H1 (cell line): ENCODE results near the gene GRB7. TPM values are rescaled to one million over a fixed set of nuclear protein-coding genes. Genes with fewer than 3 reads are reported as not detected.

Source experiments
- CTCF ChIA-PET: fragments of 300-600 bp; sonication (Branson Sonifier 250); formaldehyde crosslinking; loops from one replicate; lab custom pipeline; 2021; ENCODE audit not compliant: partially characterized antibody; lab: Charles Lee
- POLR2A ChIA-PET: fragments of 300-600 bp; sonication (Branson Sonifier 250); formaldehyde crosslinking; loops from one replicate; lab custom pipeline; 2021; ENCODE audit warnings: inconsistent platforms; ENCODE audit not compliant: partially characterized antibody; lab: Charles Lee
- DNase-seq, 2 experiments: peaks; one replicate each; pipeline versions ENCODE4 v3.0.0 to v3.0.0-alpha.2; 2010 to 2022; ENCODE audit warnings: low spot score in 2 of 2, low read depth in 1 of 2, mixed read lengths in 1 of 2
- FAIRE-seq: peaks from 2 replicates; lab custom pipeline; 2011; peaks lifted over from hg19 to GRCh38; lab: Jason Lieb, UNC
- H2AFZ ChIP-seq: 2 replicates; pipeline ENCODE4 v1.8.1; 2012; ENCODE audit warnings: low read length, inconsistent platforms
- H2AK5ac ChIP-seq: 2 replicates; pipeline ENCODE4 v1.6.1; 2013; ENCODE audit warnings: low read depth, low read length
- H2BK120ac ChIP-seq: replicated peaks from 2 replicates; pipeline ENCODE3; 2013; ENCODE audit warnings: low read depth, low read length, inconsistent platforms
- H2BK12ac ChIP-seq: 2 replicates; pipeline ENCODE4 v1.6.1; 2013; ENCODE audit warnings: low read depth, low read length
- H2BK15ac ChIP-seq: 2 replicates; pipeline ENCODE4 v1.6.1; 2013; ENCODE audit warnings: low read length
- H2BK20ac ChIP-seq: 2 replicates; pipeline ENCODE4 v1.6.1; 2013; ENCODE audit warnings: low read length
- H2BK5ac ChIP-seq: 2 replicates; pipeline ENCODE4 v1.6.1; 2013; ENCODE audit warnings: low read depth, low read length
- H3K14ac ChIP-seq: 2 replicates; pipeline ENCODE4 v1.6.1; 2013; ENCODE audit warnings: inconsistent platforms; ENCODE audit not compliant: insufficient read length
- H3K18ac ChIP-seq: 2 replicates; pipeline ENCODE4 v1.6.1; 2013; ENCODE audit warnings: low read length; ENCODE audit errors: extremely low read depth
- H3K23ac ChIP-seq: 2 replicates; pipeline ENCODE4 v1.6.1; 2013; ENCODE audit warnings: inconsistent platforms; ENCODE audit not compliant: insufficient read length
- H3K23me2 ChIP-seq: 2 replicates; pipeline ENCODE4 v1.6.1; 2013; ENCODE audit warnings: low read depth, low read length
- H3K27ac ChIP-seq: 2 replicates; pipeline ENCODE4 v1.6.1; 2011; ENCODE audit warnings: low read depth, low read length, inconsistent platforms
- H3K27me3 ChIP-seq, 4 experiments: replicated peaks in 1 of 4; 1 replicate in 1 of 4; 2 replicates in 3 of 4; pipeline versions ENCODE4 v1.6.1 to v1.8.1; 2011 to 2013; ENCODE audit warnings: low read length in 3 of 4, mild to moderate bottlenecking in 3 of 4, inconsistent platforms in 2 of 4, mixed read lengths in 2 of 4, moderate library complexity in 1 of 4; ENCODE audit not compliant: control insufficient read depth in 3 of 4, insufficient read depth in 3 of 4; ENCODE audit errors: extremely low read depth in 1 of 4
- H3K36me3 ChIP-seq, 4 experiments: 2 replicates each; pipeline versions ENCODE4 v1.6.1 to v1.8.1; 2011 to 2013; ENCODE audit warnings: mild to moderate bottlenecking in 4 of 4, low read length in 3 of 4, moderate library complexity in 2 of 4, control low read depth in 1 of 4, inconsistent platforms in 1 of 4; ENCODE audit not compliant: insufficient read depth in 4 of 4, control insufficient read depth in 2 of 4
- H3K4ac ChIP-seq: replicated peaks from 2 replicates; pipeline ENCODE3; 2013; ENCODE audit warnings: low read length, low read depth, mixed read lengths, inconsistent platforms; ENCODE audit not compliant: insufficient read length
- H3K4me1 ChIP-seq, 4 experiments: replicated peaks in 1 of 4; 1 replicate in 1 of 4; 2 replicates in 3 of 4; pipeline versions ENCODE4 v1.6.1 to v1.8.1; 2011 to 2013; ENCODE audit warnings: low read length in 3 of 4, inconsistent platforms in 2 of 4, mixed read lengths in 1 of 4; ENCODE audit not compliant: insufficient read depth in 4 of 4, control insufficient read depth in 3 of 4
- H3K4me2 ChIP-seq, 2 experiments: 2 replicates each; pipeline versions ENCODE4 v1.6.1 to v1.8.1; 2011 to 2013; ENCODE audit warnings: low read depth in 2 of 2, low read length in 2 of 2, control low read depth in 1 of 2, inconsistent platforms in 1 of 2, mild to moderate bottlenecking in 1 of 2; ENCODE audit not compliant: insufficient read depth in 1 of 2
- H3K4me3 ChIP-seq, 4 experiments: fragments of 200-600, 300-600 bp in 1 of 4; sonication (generic), shearing (Covaris generic), sonication (Bioruptor Twin) in 1 of 4; 2 replicates each; pipeline versions ENCODE4 v1.5.1 to v1.8.1; 2011 to 2016; ENCODE audit warnings: low read length in 4 of 4, low read depth in 3 of 4, control low read depth in 2 of 4, inconsistent platforms in 2 of 4, mild to moderate bottlenecking in 2 of 4, mixed read lengths in 1 of 4, moderate library complexity in 1 of 4; ENCODE audit not compliant: insufficient read depth in 2 of 4; ENCODE audit errors: extremely low read depth in 1 of 4
- H3K56ac ChIP-seq: replicated peaks from 2 replicates; pipeline ENCODE3; 2013; ENCODE audit warnings: low read depth, mild to moderate bottlenecking, mixed read lengths, low read length, inconsistent platforms; ENCODE audit not compliant: insufficient read length
- H3K79me1 ChIP-seq: 2 replicates; pipeline ENCODE4 v1.6.1; 2013; ENCODE audit warnings: low read depth, low read length, control low read depth
- H3K79me2 ChIP-seq, 2 experiments: 2 replicates each; pipeline versions ENCODE4 v1.6.1 to v1.8.1; 2012 to 2013; ENCODE audit warnings: low read length in 2 of 2, mild to moderate bottlenecking in 2 of 2, inconsistent platforms in 1 of 2; ENCODE audit not compliant: insufficient read depth in 2 of 2, control insufficient read depth in 1 of 2
- H3K9ac ChIP-seq, 4 experiments: replicated peaks in 1 of 4; 1 replicate in 1 of 4; 2 replicates in 3 of 4; pipeline versions ENCODE4 v1.6.1 to v1.8.1; 2011 to 2013; ENCODE audit warnings: low read depth in 3 of 4, low read length in 3 of 4, control low read depth in 2 of 4, mild to moderate bottlenecking in 2 of 4, moderate library complexity in 2 of 4, inconsistent platforms in 1 of 4; ENCODE audit errors: extremely low read depth in 1 of 4
- H3K9me3 ChIP-seq, 2 experiments: 2 replicates each; pipeline versions ENCODE4 v1.6.1 to v1.8.1; 2012 to 2013; ENCODE audit warnings: mild to moderate bottlenecking in 2 of 2, moderate library complexity in 2 of 2, control low read depth in 1 of 2, inconsistent platforms in 1 of 2, low read depth in 1 of 2, low read length in 1 of 2, mixed read lengths in 1 of 2; ENCODE audit not compliant: insufficient read depth in 2 of 2
- H4K20me1 ChIP-seq, 2 experiments: replicated peaks in 1 of 2; 2 replicates each; pipeline versions ENCODE3 to v1.8.1; 2011 to 2013; ENCODE audit warnings: inconsistent platforms in 2 of 2, low read length in 2 of 2, mild to moderate bottlenecking in 1 of 2; ENCODE audit not compliant: insufficient read depth in 2 of 2, control insufficient read depth in 1 of 2
- H4K5ac ChIP-seq: 2 replicates; pipeline ENCODE4 v1.6.1; 2013; ENCODE audit warnings: low read length, low read depth, mixed read lengths, inconsistent platforms; ENCODE audit not compliant: insufficient read length
- H4K8ac ChIP-seq: 2 replicates; pipeline ENCODE4 v1.8.0; 2013; ENCODE audit warnings: mild to moderate bottlenecking, moderate library complexity, low read length, inconsistent platforms; ENCODE audit not compliant: insufficient read depth; ENCODE audit errors: extremely low read depth
- H4K91ac ChIP-seq: replicated peaks from 2 replicates; pipeline ENCODE3; 2013; ENCODE audit warnings: low read length, mixed read lengths, inconsistent platforms; ENCODE audit not compliant: insufficient read length
- ASH2L ChIP-seq: fragments of 200-600, 300-600 bp; sonication (generic); IDR thresholded peaks from one replicate; pipeline ENCODE4 v1.7.1; 2017; ENCODE audit warnings: low read length
- EGR1 ChIP-seq: IDR thresholded peaks from 2 replicates; pipeline ENCODE4 v1.6.1; 2011; ENCODE audit warnings: low read depth, low read length, borderline replicate concordance
- EZH2 ChIP-seq: fragments of 200-600 bp; sonication (generic); IDR thresholded peaks from 2 replicates; pipeline ENCODE4 v1.7.1; 2012; ENCODE audit warnings: low read depth, mild to moderate bottlenecking, moderate library complexity, low read length, inconsistent platforms; ENCODE audit not compliant: severe bottlenecking
- HDAC2 ChIP-seq, 2 experiments: fragments of 300-600 bp in 1 of 2; sonication (generic) in 1 of 2; IDR thresholded peaks; 2 replicates each; pipeline ENCODE4 v1.6.1; 2011 to 2012; ENCODE audit warnings: low read depth in 2 of 2, low read length in 2 of 2, mild to moderate bottlenecking in 2 of 2, moderate library complexity in 2 of 2, borderline replicate concordance in 1 of 2, inconsistent platforms in 1 of 2
- JUND ChIP-seq: IDR thresholded peaks from 2 replicates; pipeline ENCODE4 v1.6.1; 2011; ENCODE audit warnings: mild to moderate bottlenecking, improper control_type of control experiment, low read length
- TEAD4 ChIP-seq: IDR thresholded peaks from 2 replicates; pipeline ENCODE4 v1.6.1; 2012; ENCODE audit warnings: low read depth, low read length, inconsistent platforms, mixed read lengths
- WGBS, 2 experiments: shearing (Covaris generic) in 1 of 2; methylation state at CpG; one replicate each; pipeline versions ENCODE4 v1.1.6 to v1.1.7; 2013 to 2015; ENCODE audit warnings: low lambda C conversion rate in 2 of 2, mixed read lengths in 2 of 2, inconsistent platforms in 1 of 2, low coverage in 1 of 2, missing lambda C conversion rate in 1 of 2; ENCODE audit not compliant: insufficient replicate concordance in 2 of 2, insufficient coverage in 1 of 2, insufficient read length in 1 of 2; ENCODE audit errors: extremely low coverage in 1 of 2, missing lambda C conversion rate in 1 of 2; 5-methylcytosine and 5-hydroxymethylcytosine counted together
- polyA plus RNA-seq, 7 experiments: library from polyadenylated mRNA; depleted of rRNA in 3 of 7; stranded (reverse) in 5 of 7; unstranded in 2 of 7; fragments of >200 nt in 5 of 7; fragments of 200-250 nt in 2 of 7; gene quantifications; 1 replicate in 5 of 7; 2 replicates in 1 of 7; 4 replicates in 1 of 7; pipeline versions ENCODE4 v1.2.1 to v1.2.3, GENCODE V29; 2011 to 2013; ENCODE audit warnings: missing spikeins in 2 of 7, mixed read lengths in 2 of 7
- total RNA-seq: library from RNA; stranded (reverse); fragmentation: NEBNext Ultra II Directional; extraction: Animal tissue kit (Norgen Biotek cat#: 25700); gene quantifications from 2 replicates; pipeline ENCODE4 v1.2.1, GENCODE V29; 2021
- TF ChIP-seq, protein P1 (sequence below): IDR thresholded peaks from 2 replicates; pipeline ENCODE4 v1.6.1; 2011; ENCODE audit warnings: low read length, improper control_type of control experiment
- TF ChIP-seq, protein P2 (sequence below): IDR thresholded peaks from 2 replicates; pipeline ENCODE4 v1.6.1; 2012; ENCODE audit warnings: low read length, inconsistent platforms

GRB7 gene
- total and polyA plus RNA-seq, 2 of the 8 experiments (the other 6 are each of a cell fraction or from before 2014, with no cell fraction given) = 32.2 to 41.5 TPM

DNA sequence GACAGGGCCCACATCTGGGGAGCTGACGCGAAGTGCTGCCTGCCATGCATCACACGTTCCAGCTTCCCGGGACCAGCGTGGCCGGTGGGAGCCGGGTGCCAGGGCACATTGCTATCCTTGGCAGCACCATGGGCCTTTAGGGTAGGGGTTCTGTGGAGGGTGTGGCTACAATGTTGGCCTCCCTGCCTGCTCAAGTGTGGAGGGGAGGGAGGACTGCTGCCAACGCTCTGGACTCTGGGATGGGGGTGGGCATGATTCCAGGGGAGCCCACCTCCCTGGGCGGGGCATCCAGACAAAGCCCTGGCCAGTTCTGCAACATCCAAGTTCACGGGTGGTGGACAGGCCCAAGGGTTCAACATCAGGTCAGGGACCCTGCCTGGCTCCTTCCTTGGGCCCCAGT lies 13.9 kb downstream of the GRB7 start:
- Histone ChIP-seq H2BK20ac (0 out of 2 replicates have a peak overlapping the region, but pooled peaks have one; percentile 43), H3K14ac (no peak overlapping the region), H2BK5ac (no peak overlapping the region; the same call in 1 of the 2 replicates), H2BK12ac (0 out of 2 replicates have a peak overlapping the region, but pooled peaks have one; percentile 71), H3K56ac (no peak overlapping the region), H2BK120ac (no peak overlapping the region), H4K20me1 (no peaks in the 10 kb centered on the region), H3K4me2 (peak overlapping the region in 1 of 2 experiments; percentile 13; a peak in 1 of 4 replicates), H4K8ac (peak overlapping the region; percentile 60; the same call in 1 of the 2 replicates), H3K36me3 (peaks cover 0 to 4% (median 1%) of the 10 kb centered on the region in 4 experiments; a peak in 3 of 8 replicates), H3K9me3 (no peaks in the 10 kb centered on the region), H4K91ac (peak overlapping the region; percentile 30), H4K5ac (no peak overlapping the region), H3K79me1 (no peaks in the 10 kb centered on the region), H2BK15ac (peak overlapping the region; percentile 53; the same call in 1 of the 2 replicates), H2AFZ (no peak overlapping the region), H3K4me3 (no peak overlapping the region), H3K4me1 (peaks cover 9 to 29% (median 21%) of the 10 kb centered on the region in 4 experiments), H3K4ac (no peak overlapping the region), H3K23me2 (peaks cover 10% of the 10 kb centered on the region; the same call in 1 of the 2 replicates), H2AK5ac (no peak overlapping the region), H3K27ac (no peak overlapping the region), H3K79me2 (no peaks in the 10 kb centered on the region), H3K23ac (no peak overlapping the region), H3K27me3 (peaks cover 0 to 3% (median 2%) of the 10 kb centered on the region in 4 experiments; a peak in 2 of 7 replicates), H3K9ac (no peak overlapping the region), H3K18ac (no peak overlapping the region)
- DNase-seq = no peak
- TF ChIP-seq HDAC2 (IDR thresholded peaks at IDR 0.05; ENCODE audit: borderline replicate concordance in 1 of 2, low read depth in 2 of 2, low read length in 2 of 2) (no peak), TEAD4 (no peak), EGR1 (no peak), JUND (no peak), EZH2 (no peak), ASH2L (no peak)
- TF ChIP-seq, protein P1, sequence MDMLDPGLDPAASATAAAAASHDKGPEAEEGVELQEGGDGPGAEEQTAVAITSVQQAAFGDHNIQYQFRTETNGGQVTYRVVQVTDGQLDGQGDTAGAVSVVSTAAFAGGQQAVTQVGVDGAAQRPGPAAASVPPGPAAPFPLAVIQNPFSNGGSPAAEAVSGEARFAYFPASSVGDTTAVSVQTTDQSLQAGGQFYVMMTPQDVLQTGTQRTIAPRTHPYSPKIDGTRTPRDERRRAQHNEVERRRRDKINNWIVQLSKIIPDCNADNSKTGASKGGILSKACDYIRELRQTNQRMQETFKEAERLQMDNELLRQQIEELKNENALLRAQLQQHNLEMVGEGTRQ = no peak
- TF ChIP-seq, protein P2, sequence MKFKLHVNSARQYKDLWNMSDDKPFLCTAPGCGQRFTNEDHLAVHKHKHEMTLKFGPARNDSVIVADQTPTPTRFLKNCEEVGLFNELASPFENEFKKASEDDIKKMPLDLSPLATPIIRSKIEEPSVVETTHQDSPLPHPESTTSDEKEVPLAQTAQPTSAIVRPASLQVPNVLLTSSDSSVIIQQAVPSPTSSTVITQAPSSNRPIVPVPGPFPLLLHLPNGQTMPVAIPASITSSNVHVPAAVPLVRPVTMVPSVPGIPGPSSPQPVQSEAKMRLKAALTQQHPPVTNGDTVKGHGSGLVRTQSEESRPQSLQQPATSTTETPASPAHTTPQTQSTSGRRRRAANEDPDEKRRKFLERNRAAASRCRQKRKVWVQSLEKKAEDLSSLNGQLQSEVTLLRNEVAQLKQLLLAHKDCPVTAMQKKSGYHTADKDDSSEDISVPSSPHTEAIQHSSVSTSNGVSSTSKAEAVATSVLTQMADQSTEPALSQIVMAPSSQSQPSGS = no peak
- 85% methylated on average over 10 of the region's 10 CpGs; no CpG with 5 or more reads in 1 of the 2 experiments for WGBS, 2 experiments
- CTCF ChIA-PET = interaction anchor here (0.6 to 8.2 kb wide), 10 partner anchors 8 to 598 kb away, joined by 3 to 102 read pairs (median 3); partner anchors contain the start of gene MIEN1
- POLR2A ChIA-PET = interaction anchor here (1.1 to 8.1 kb wide), 6 partner anchors 9 to 63 kb away, joined by 3 to 54 read pairs (median 4); partner anchors contain the start of genes MIEN1 and PGAP3
- no peak for FAIRE-seq
